CD4-positive, alpha-beta T cell treated with Interleukin-21 for 1 hour (primary cell): ENCODE data around the gene PLPP4.

ENCODE experiments used
- DNase-seq: peaks from one replicate; pipeline ENCODE4 v3.0.0-alpha.2; 2020

PLPP4 gene

DNA sequence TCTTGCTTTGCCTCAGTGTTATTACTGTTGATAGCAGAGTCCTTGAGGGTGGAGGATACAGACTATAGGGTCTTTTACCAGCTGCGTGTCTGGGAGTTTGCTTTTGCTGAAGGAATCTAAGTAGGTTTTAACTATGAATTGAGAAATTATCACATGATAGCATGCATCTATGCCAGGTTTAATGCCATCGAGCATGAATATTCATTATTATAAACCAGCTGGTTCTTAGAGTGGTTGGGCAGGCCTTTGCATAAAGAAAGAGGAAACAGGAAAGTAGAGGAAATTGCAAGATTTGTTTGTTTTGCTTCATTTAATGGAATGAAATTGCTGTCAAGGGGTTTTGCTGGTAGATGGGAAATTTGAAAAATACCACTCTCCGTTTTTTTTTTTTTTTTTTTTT is 70.7 kb downstream of the PLPP4 start:
- DNase-seq, result no peak

DNA sequence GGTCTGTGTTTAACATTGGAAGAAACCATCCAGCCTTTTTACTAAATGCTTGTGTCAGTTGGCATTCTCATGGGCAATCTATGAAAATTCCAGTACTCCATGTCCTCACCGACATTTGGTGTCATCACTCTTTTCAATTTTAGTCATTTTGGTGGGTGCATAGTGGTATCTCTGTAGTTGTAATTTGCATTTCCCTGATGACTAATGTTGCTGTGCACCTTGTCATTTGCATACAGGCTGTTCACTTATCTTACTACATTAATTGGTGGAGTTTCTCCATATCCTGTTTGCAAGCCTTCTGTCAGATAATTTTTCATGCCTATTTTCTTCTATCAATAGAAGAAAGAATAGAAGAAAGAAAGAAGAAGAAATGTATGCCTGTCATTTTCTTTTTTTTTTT is 73.7 kb downstream of the PLPP4 start:
- no peak for DNase-seq

DNA sequence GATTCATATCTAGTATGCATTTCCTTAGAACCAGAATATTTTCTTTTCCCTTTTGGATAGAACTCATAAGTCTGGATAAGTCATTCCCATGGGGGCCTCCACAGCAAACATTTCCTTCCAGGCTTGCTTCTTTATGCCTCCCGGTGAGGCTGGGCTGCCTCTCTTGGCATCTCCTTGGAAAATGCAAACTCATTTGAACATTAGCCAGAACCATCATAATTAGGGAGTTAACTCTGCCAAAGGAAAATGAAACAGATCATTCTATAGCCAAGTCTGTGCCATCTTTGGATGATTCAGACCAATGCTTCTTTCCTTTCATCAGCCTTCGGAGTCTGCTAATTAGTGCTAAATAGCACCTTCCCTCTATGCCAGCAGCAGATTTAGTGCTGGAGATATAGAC is 81.1 kb downstream of the PLPP4 start:
- DNase-seq, result no peak

DNA sequence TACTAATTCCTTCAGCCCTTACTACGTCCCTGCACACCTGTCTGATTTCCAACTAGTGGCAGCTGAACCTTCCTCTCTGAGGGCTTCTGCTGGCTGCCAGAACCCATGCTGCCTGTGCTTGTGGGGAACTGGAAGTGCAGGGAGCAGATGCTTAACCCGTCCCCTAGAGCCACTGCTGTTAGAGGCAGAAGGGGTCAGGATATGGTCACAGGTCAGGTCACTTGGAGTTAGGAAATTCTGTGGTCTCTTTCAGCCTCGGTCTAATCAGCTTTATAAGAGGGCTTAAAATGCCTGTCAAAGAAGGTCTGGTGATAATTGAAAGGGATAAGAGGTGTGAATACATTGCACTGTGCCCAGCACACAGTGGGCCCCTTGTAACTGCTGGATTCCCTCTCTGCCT is 82.0 kb downstream of the PLPP4 start:
- no peak for DNase-seq

DNA sequence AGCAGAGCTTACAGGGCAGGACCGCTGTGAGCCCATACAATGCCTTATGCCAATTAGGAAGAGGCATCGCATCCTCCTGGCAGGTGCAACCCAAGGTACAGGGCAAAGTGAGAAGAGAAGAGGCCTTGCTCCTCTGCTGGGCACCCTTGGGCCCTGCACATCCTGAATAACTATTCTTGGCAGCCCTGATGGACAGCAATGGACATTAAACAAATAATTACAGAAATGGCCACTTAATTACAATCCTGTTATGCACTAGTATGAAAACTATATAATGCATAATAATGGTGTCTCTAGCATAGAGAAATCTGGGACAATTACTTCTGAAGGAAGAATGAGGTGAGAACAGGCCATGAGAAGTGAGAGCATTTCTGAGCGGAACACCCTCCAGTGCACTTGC is 83.5 kb downstream of the PLPP4 start:
- no peak for DNase-seq

DNA sequence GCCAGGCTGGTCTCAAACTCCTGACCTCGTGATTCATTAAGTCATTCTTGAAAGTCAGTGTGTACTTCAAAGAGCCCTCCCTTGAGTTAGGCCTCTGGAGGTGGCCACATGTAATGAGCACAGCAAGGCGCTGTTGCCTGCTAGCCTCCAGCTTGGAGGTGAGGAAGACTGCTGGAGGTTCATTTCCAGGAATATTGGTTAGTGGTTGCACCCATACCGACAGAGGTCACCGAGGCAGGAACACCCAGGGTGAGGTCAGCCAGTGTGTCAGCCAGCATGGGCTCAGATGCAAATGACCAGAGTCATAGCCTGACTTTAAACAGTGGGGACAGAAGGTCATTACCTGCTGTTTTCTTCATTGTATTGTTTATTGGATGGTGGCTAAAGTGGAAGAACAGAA is 85.0 kb downstream of the PLPP4 start:
- DNase-seq, result no peak

DNA sequence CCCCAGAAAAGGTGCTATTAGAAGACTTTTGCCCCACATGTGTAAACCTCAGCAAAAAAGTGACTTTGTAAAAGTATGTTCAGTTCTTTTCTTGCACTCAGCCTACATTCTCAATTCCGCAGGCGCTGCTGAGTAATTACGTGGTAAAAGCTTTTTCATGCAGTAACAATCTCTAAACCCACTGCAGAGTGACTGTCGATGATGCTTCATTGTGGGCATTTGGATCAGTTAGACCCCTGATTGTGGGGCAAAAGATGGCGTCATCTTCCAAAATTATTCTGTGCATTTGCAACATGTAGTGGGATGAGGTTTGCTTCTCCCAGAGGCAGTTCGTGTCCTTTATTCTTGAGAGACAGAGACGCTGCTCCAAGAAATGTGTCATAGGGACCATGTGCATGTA is 85.6 kb downstream of the PLPP4 start:
- no peak for DNase-seq

DNA sequence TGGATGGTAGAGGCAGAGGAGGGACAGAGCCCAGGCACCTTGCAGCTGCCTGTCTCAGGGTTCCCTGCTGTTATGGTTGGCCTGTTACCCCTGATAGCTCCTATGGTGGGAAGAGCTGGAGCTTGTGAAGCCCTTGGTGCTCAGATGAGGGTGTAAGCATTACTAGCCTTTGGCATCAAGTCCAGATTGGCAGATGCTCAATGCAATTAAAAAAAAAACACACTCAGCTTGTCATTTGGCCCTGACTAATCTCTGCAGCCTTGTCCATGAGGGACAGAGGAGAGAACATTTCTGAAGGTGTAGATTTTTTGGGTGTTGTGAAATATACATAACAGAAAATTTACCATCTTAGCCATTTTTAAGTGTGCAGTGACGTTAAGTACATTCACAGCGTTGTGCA is 86.3 kb downstream of the PLPP4 start:
- no peak for DNase-seq

DNA sequence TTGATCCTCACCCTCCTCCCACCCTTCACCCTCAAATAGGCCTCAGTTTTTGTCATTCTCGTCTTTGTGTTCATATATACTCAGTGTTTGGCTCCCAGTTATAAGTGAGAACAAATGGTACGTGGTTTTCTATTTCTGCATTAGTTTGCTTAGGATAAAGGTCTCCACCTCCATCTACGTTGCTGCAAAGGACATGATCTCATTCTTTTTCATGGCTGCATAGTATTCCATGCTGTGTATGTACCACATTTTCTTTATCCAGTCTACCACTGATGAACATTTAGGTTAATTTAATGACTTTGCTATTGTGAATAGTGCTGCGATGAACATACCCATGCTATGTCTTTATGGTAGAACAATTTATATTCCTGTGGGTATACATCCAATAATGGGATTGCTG is 91.2 kb downstream of the PLPP4 start:
- no peak for DNase-seq

DNA sequence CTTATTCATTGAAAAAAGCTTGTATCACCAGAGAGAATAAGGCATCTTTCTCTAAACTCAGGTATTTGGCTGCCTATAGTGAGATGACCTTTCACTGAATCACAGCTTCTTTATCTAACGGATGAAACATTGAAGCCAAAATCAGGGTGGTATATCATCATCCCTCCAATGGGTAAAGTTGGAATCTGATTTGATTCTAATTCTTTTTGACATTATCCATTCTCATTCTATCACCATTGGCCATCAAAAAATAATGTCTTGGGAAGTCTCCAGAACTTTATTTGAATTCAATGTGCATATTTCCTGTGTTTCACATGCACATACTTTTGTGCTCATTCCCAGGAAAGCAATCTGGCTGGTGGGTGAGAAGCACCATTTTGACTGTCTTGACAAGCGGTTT is 95.2 kb downstream of the PLPP4 start:
- DNase-seq, result no peak

DNA sequence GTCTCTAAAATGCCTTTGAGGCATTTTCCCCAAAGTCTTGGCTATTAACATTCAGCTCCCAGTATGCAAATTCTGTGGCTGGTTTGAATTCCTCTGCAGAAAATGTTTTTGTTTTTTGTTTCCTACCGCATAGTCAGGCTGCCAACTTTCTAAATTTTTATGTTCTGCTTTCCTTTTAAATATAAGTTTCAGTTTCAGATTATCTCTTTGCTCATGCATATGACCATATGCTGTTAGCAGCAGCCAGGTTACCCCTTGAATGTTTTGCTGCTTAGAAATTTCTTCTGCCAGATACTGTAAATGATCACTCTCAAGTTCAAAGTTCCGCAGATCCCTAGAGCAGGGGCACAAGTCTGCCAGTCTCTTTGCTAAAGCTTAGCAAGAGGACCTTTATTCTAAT is 96.9 kb downstream of the PLPP4 start:
- DNase-seq, result no peak

DNA sequence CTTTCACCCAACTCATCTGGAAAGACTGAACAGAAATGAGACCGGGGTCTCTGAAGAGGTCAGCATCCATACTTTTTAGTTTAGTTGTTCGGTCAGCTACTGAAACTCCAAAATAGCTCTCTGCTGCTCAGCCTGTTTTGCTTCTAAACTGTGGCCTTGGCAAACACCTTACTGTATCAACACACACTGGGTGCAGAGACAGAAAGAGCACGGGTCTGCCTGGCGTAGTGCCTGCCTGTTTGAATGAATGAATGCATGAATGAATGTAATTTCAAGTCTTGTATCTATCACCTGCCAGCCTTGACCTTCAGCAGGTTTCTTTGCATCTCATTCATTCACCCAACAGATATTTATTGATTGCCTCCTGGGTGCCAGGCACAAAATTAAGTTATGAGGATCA is 98.4 kb downstream of the PLPP4 start:
- no peak for DNase-seq

DNA sequence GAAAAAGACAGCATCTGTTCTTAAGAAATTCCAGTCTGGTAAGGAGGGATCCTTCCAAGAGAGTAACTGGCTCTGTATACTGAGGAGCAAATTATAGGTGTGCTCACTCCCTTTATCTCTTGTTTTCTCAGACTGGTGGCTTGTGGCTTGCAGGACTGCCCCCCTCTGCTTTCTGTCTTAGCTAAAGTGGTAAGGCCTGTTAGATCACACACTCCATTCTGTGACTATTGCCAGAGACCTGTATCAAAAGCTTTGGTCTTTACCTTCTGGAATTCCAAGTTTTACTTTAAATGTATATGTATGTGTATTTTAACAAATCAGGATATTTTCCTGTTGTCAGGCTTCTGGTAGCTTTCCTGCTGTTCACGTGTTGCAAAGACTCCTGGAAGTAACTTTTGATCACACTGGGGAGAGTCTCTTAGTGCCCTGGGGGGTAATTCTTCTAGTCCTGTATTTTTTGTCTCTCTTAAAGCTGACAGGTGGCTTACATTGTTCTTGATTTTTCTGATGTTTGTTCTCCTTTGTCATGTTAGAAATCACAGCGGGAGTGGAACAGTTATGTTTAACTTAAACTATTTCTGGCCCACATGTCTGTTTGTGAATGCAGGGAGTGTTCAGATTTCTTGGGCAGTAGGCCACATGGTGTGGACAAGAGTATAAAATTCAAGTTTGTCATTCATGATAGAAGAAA is 99.0 kb downstream of the PLPP4 start:
- DNase-seq, result no peak

DNA sequence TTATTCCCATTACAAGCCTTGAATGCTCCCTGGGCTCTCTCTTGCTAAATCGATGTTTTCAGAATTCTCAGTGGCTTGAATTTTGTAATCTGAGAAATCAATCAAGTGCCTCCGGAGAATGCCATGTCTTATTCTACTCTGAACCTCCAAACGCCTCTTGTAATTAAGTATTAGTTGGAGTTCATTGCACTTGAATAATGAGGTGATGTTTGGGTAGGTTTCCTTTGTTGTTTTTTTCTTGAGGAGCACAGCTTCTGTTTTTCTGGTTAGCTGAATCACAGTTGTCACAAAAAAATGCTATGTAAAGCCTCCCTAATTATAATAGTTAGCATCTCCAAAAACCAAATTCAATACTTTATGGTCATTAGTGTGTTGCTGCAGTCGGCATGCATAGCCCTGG is 100.3 kb downstream of the PLPP4 start:
- DNase-seq, result no peak

DNA sequence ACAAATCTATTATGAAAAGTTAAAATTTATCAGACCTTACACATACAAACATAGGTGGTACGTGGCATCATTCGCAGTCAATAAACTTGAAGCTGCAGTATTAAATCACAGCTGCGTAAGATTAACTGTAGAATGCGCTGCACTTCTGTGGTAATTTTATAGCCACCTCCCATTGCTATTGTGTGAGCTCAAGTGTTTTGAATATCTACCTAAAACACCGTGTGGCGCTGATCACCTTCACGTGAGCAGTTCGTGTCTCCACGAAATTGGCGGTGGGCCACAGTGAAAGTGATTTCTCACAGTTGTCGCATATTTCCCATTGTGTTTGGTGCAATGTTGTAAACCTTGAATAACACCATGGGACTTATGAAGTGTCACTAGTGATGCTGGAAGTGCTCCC is 102.8 kb downstream of the PLPP4 start:
- no peak for DNase-seq

DNA sequence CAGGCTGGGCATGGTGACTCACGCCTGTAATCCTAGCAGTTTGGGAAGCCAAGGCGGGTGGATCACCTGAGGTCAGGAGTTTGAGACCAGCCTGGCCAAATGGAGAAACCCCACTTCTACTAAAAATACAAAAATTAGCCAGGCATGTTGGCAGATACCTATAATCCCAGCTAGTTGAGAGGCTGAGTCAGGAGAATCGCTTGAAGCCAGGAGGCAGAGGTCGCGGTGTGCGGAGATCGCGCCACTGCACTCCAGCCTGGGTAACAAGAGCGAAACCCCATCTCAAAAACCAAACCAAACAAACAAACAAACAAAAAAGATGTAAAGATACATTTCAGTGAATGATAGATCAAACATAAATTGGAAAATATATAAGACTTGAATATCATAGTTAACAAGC is 105.9 kb downstream of the PLPP4 start:
- no peak for DNase-seq

DNA sequence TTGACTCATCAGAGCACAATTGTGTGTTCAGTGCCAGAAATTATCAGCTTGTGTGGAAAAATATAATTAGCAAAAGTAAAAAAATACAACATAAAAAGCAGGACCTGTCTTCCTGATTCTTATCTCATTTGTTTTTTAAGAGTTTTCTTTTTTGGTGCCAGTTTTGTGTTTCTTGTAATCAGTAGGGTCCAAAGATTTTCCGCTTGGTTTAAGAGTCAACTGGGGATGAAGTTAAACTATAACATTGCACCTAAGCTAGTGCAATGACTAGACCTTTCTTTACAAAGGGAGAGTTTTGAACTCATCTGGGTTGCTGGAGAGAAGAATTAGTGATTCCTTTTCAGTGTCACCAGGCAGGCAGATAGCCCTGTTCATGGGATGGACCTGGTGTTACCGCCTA is 113.4 kb downstream of the PLPP4 start:
- no peak for DNase-seq

DNA sequence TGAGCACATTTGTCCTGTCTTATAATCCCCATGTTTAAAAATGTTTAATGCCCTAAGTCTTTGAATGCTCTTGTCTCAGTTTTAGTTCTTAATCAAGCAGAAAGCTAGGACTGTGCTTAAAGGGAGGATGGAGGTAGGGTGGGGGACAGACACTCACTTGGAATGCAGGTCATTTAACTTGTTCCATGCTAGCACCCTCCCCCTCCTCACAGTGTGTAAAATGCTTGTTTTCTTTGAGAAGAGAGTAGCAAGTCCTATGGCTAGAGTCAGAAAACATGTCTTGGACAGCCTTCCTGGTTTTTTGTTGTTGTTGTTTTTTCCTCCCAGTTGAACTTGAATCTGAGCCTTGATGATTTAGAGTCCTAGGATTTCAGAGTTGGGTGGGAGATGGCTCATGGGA is 114.2 kb downstream of the PLPP4 start:
- no peak for DNase-seq

DNA sequence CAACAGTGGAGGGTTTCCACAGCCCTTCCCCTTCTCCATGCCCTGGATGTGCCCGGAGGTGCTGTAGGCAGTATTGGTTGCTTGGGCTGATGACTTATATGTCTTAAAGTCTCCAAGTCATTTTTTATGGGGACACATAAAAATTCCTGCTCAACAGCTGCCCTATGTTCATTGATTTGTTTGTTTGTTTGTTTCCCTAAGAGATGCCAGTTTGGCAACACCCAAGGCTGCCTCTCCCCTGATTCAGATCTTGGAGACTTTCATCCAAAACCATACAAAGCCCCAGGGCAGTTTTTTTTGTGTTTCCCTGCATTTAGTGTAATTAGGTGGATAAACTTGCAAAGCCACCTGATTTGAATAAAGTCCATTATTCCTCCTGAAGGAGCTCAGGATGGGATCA is 115.3 kb downstream of the PLPP4 start:
- DNase-seq, result no peak

DNA sequence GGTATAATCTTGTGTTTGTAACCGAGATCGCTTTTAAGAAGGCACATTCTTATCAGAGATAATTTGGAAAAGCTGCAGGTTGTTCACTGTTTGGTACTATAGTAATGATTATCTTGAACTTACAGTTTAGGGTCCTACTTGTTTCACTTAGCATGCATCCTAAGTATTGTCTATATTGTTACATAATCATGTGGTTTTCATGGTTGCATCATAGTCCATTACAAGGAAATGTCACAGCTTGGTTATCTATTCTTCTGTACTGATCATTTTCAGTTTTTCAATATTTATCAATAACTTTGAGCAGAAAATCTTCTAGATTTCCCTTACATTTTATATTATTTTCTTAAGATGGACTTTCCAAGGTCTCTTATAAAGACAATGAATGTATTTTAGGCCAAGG is 116.3 kb downstream of the PLPP4 start:
- no peak for DNase-seq

DNA sequence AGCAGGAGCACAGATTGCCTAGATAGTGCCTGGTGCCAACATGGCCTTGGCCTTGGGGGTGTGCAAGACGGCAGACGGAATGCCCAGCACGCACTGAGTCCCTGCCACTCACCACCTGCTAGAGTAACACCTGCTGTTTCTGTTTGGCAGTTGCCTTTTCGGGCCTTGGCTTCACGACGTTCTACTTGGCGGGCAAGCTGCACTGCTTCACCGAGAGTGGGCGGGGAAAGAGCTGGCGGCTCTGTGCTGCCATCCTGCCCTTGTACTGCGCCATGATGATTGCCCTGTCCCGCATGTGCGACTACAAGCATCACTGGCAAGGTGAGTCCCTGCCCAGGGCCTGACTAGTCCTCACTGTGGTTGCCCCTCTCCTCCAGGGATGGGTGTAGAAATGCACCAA is 118.0 kb downstream of the PLPP4 start:
- no peak for DNase-seq

DNA sequence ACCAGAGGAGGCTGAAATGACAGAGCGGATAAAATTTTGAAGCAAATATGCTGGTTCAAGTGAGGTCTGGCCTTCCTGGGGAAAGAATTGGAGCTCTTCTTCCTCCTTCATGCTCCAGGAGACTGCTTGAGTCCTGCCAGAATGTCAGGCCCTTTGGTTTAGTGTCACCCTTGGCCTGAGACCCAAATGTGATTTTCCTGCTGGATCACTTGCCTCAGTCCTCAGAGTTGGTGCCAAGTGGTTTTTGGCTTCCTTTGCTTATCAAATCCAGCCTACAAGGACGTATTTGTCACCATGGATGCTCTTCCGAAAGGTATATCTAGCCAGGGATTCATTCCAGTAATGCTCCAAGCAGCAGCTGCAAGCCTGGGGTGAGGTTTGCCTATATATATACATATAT is 118.4 kb downstream of the PLPP4 start:
- DNase-seq, result no peak

DNA sequence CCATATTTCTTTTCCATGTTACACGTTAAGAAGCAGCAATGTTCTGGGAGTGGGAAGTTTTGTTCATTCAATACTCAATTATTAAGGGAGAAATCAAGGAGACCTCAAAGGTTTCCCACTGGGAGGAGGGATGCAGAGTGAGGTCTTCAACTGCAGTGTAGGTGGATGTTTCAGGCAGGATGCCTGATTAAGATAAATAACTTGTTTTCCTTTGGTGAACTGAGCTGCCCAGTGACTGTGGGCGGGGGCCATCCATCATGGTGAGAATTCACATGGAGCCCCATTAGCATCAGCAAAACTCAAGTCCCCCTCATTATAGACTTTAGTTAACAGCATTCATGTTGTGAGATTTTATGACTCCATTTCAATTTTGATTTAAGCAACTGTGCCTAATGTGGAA is 121.1 kb downstream of the PLPP4 start:
- DNase-seq, result no peak

DNA sequence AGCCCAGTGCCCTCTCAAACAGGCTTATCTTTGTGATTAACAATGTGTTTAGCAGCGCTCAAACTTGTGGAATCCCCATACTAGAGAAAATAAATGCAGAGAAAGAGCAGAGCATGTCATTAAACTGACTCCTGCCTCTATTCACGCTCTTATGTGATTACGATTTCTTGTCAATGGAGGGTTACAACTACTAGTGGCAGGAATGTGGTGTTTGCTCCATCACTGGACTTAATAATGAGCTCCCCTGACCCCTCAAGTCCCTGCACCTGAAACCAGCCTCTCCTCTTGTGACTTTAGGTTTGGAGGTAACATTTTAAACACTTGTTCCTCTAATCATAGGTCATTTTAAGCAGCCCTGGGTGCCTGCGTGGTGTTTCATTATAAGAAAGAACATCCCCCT is 121.9 kb downstream of the PLPP4 start:
- DNase-seq, result no peak

DNA sequence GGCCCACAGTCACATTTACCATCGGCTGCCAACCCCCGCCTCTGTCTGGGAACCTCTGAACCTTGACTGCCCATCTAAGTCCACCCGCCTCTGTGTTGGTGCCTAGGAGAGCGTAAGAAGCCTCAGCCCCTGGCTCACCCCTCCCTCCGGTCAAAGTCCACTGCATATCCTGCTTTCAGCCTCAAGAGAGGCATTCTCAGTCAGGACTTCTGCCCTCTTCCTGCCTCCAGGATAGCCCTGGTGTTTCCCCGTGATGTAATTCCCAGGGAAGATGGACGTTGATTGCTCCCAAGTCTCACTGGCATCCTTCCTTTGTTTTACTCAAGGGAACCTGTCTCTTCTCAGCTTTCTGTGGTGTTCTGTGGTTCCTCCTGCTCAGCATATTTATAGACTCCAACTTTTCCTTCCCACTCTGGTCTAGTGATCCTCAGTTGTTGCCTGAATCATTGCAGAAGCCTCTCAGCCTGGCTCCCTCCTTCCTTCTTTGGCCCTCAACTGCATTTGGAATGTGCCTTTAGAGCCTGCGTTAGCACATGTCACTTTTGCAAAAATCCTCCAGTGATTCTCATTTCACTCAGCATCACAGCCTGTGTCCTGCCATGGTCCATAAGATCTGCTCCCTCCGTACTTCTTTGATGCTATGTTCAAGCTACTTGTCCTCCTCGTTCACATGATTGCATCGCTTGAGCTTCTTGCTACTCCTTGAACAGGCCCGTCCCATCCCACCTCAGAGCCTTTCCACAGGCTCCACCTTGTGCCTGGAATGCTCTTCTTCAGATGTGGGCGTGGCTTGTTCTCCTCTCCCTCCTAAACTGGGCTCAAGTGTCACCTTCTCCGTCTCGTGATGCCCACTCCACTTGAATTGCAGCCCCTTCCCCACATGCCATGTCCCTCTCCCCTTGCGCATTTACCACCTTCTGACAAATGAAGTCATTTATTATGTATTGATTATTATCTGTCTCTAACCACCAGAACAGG is 124.2 kb downstream of the PLPP4 start:
- DNase-seq, result no peak
